ENCODE measurements around the gene EXOSC9.

Gene EXOSC9

DNA sequence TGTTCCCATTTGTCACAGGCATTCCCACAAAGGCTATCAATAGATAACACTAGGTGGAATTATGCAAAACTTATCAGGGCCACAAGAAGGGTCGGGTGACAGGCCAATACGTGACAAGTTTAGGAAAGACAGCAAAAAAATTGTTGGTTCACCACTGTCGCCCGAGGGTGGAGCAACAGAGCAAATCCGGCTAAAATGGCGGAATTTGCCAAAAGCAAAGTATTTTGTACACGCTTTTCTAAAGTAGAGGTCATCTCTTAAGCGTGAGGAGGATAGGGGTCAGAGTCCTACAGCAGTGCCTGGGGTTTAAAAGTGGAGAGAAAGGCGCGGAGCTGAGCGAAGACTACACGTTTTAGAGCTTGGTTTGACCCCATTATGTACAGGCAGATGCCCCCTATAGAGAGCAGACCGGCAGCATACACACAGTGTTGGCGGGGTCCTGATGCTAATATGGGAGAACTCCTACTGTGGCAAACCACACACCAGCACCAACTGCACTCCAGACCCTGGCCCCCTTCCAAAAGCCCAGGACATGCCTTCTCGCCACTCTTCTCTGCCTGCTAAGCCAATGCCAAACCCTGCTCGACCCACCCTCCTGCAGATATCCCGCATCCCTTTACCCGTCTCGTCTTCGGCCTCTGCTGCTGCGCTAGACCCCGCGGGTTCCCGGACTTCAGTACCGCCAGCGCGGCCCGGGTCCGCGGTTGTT lies 21.8 kb downstream of the EXOSC9 start:
- in situ Hi-C loops (cut with MboI; ENCODE audit: low sequenced_read_pairs): no loop called here

DNA sequence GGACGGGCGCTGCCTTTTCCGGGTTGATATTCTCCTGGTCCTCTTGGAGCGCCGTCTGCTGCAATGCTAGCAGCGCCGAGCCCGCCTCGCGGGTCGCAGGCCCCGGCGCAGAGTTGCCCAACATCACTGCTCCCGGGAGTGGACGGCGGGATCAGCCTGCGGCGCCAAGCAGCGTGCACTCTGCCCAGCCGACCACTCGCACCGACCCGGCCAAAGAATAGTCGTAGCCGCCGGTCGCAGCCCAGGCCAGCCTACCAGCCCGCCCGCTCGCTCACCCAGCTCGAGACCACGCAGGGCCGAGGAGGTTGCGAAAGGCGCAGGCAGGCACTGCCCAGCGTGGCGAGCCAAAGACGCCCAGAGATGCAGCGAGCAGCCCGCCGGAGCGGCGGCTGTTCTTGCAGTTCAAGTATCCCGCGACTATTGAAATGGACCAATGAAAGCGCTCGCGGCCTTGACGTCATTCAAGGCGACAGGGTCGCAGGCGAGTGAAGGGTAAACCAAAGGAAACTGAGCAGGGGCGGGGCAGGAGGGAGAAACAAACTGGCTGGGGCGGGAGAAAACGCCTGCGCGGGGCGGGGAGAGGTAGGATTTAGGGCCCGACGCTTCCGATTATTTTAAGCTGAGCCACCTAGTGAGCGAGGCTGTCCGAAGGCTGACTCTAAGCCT lies 22.5 kb downstream of the EXOSC9 start, which contains the start of gene CCNA2:
TSS of gene CCNA2 (minus strand) at position 379 of the 666 bp plus-strand sequence. CDS start at position 124, 255 bp downstream.
- in situ Hi-C loops (cut with MboI; ENCODE audit: low sequenced_read_pairs): no loop called here

DNA sequence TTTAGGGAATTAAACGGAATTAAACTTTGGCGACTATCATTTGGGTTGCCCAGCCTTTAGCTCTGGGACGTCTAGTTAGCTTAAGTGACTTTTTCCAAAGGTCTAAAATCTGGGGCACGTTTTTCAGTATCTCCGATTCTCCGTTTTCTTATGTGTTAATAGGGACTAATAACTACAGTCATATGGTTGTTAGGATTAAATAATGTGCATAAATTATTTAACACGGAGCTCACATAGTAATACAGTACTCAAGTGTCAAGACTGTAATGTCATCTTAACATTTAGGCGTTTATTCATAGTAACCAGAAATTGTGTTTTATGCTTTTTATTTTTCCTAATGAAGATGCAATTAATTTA lies 23.0 kb downstream of the EXOSC9 start:
- in situ Hi-C loops (cut with MboI; ENCODE audit: low sequenced_read_pairs): no loop called here

DNA sequence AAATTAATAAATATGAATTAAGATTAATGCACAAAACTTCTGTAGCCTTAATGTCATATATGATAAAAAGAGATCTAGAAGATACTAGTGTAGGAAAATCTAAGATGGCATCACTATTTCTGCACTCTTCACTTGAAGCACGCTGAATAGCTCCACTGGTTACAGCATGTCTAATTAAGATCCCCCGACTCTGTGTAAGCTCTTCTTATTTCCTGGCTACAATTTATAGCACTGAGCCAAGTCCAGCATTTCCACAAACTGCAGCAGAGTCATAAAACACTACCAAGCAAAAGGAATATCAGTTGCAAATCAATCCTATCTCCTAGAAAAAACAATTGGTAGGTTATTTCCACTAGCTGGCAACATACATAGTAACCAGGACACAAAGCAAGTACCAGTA lies 23.8 kb downstream of the EXOSC9 start:
- in situ Hi-C loops (cut with MboI; ENCODE audit: low sequenced_read_pairs): no loop called here

DNA sequence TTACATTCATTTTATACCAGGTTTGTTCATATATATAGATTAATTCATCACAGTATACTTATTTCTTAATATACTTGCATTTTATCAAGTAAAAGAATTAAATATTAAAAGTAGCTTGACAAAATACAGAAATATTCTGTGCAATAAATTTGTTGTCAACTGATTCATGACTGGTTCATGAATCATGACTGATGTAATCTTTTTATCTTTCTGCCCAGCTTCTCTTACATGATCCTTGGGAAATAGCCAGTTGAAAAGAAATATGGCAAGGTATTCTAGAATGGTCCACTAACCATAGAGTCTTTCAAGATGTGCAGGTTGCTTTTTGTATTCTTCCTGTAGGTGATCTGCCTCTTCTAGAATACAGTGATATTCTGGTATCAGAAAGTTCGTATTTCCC lies 26.7 kb downstream of the EXOSC9 start:
- in situ Hi-C loops (cut with MboI; ENCODE audit: low sequenced_read_pairs): no loop called here

DNA sequence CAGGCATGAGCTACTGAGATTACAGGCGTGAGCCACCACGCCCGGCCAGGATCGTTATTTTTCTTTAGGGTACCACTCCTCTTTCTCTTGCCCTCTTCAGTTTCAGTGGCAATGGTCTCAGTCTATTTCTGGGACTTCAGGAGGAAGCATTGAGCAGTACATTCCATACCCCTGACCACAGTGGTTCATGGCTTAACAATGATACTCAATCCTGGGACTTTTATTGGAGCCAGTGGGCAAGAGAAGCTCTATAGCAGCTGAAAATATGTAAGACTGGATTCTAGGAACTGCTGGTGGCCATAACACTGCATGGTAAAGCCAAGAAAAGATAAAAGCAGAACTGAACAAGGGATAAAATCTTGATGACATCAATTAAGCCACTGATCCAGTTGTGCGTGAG lies 28.4 kb downstream of the EXOSC9 start:
- in situ Hi-C loops (cut with MboI; ENCODE audit: low sequenced_read_pairs): no loop called here

DNA sequence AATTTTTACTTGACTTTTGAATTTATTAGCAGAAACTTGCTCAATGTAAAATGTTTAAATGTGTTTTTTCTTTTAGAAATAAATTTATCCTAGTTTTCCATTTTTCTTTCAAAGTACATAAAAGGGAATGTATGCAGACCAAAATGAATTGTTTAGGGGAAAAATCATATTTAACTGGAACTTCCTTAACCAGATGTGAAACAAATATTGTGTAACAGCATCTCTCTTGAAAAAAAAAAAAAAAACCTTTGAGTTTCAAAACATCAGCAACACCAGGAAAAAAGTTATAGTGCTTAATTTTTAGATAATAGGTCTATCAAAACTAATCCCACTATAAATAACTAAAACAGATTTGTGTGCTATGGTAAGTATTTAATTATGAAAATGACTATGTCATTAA lies 37.0 kb downstream of the EXOSC9 start:
- in situ Hi-C loops (cut with MboI; ENCODE audit: low sequenced_read_pairs): no loop called here

DNA sequence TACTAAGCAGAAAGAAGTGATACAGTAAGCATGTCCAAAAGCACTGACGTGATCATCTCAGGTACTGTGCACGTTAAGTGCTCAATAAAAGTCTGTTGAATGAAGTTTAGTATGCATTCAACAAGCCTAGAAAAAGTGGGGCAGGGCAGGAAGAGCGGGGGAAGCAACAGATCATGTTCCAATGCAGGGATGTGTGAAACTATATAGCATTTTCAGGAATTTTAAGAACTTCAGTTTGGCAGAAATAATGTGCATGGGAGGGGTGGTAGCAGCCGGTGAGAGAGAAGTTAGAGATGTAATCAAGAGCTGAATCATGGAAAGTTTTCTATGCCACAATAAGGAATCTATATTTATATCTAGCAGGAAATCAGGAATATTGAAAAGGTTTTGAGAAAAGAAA lies 41.7 kb downstream of the EXOSC9 start:
- in situ Hi-C loops (cut with MboI; ENCODE audit: low sequenced_read_pairs): no loop called here

DNA sequence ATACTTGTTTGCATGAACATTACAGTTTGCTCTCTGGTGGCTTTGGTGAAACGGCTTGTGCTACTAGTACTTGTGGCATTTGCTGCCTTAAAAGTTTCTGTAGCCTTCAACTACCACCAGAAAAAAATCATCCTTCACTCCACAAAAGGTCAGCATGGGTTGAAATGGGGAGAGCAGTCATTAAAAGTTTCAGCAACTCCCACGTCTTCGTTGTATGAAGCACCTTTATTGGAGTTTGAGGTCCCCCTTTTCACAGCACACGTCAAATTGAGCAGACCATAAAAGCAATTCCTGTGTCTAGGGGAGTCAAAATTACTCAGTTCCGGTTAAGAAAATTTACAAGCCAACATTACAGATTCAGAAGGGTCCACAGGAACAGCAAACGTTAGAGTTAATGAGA lies 45.5 kb downstream of the EXOSC9 start:
- in situ Hi-C loops (cut with MboI; ENCODE audit: low sequenced_read_pairs): no loop called here

DNA sequence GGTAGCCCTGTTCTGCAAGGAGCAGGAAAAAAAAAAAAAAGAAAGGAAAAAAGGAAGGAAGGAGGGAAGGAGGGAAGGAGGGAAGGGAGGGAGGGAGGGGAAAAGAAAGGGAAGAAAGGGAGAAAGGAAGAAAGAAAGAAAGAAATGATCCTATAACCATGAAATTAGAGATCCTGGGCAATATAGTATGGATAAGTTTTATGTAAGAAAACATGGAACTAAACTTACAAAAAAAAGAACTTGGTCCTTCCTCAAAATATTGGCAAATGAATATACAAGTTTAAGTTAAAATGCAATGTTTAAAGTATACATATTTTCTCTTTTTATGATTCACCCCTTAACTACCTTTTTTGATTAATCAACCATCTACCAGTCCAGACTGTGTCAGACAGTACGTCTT lies 50.2 kb downstream of the EXOSC9 start:
- in situ Hi-C loops (cut with MboI; ENCODE audit: low sequenced_read_pairs): no loop called here

DNA sequence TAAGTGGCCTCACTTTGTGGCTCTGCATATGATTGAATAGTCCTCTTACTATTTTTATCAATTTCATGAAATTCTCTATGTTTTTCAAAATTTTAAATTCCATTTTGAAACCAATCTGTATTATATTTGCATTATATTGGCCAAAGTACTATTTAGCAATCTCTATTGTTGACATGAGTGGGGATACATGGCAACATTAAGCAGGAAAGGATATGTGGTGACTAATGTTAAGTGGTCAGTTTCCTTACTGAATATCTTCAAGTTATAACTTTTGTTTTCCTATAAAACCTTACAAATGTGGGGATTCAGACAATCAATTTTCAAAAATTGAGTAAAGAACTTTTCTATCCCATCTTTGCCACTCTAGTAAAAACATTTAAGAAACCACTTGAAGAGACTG lies 59.0 kb downstream of the EXOSC9 start:
- in situ Hi-C loops (cut with MboI; ENCODE audit: low sequenced_read_pairs): no loop called here

DNA sequence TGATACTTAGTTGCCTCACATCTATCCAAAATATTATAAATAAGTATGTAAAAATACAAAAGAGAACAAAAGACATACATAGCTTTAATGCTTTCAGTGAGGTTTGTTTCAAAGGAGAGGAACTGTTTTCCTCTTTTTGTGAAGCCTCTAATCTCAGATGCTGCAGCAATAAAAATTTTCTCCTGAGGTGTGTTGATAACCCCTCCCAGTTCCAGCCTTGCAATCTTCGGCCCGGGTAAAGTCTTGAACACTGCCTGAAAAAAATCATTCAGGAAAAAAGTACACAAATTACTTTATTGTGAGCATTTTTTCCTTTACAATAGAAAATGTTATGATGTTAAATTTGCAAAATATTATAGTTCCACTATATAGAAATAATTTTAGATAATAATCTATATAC lies 60.3 kb downstream of the EXOSC9 start:
- in situ Hi-C loops (cut with MboI; ENCODE audit: low sequenced_read_pairs): no loop called here

DNA sequence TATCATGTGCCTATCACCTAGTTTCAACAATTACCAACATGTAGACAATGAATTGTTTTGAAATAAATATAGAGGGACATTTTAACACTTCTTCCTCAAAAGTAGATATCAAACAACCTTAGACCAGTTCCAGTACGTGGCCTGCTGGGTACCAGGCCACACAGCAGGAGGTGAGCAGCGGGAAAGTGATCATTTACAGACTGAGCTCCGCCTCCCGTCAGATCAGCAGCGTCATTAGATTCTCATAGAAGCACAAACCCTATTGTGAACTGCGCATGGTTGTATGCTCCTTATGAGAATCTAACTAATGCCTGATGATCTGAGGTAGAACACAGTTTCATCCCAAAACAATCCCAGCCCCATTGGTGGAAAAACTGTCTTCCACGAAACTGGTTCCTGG lies 62.7 kb downstream of the EXOSC9 start:
- in situ Hi-C loops (cut with MboI; ENCODE audit: low sequenced_read_pairs): no loop called here
